NT2/D1 (cell line): ENCODE measurements around the gene MAP3K5.

Source experiments
- DNase-seq: peaks from one replicate; pipeline ENCODE4 v3.0.0-alpha.2; 2011; ENCODE audit warnings: low read depth, low spot score
- H3K27me3 ChIP-seq: 2 replicates; pipeline ENCODE4 v1.6.0; 2011; ENCODE audit warnings: mild to moderate bottlenecking; ENCODE audit not compliant: insufficient read length, insufficient read depth
- H3K36me3 ChIP-seq: 2 replicates; pipeline ENCODE4 v1.6.1; 2011; ENCODE audit warnings: mild to moderate bottlenecking, low read length, mixed read lengths; ENCODE audit not compliant: insufficient read depth, insufficient read length
- H3K4me1 ChIP-seq: 2 replicates; pipeline ENCODE4 v1.5.1; 2011; ENCODE audit not compliant: insufficient read depth, insufficient read length
- H3K4me3 ChIP-seq: 2 replicates; pipeline ENCODE4 v1.5.1; 2011; ENCODE audit warnings: low read depth; ENCODE audit not compliant: insufficient read length
- H3K9ac ChIP-seq: 2 replicates; pipeline ENCODE4 v1.6.0; 2011; ENCODE audit warnings: low read depth; ENCODE audit not compliant: insufficient read length
- H3K9me3 ChIP-seq: 2 replicates; pipeline ENCODE4 v1.5.1; 2011; ENCODE audit warnings: mild to moderate bottlenecking, low read length; ENCODE audit not compliant: insufficient read depth
- SUZ12 ChIP-seq: IDR thresholded peaks from 2 replicates; pipeline ENCODE4 v1.6.1; 2011; ENCODE audit not compliant: insufficient read length, insufficient read depth; ENCODE audit errors: extremely low read depth
- YY1 ChIP-seq: IDR thresholded peaks from 2 replicates; pipeline ENCODE4 v1.6.1; 2011; ENCODE audit not compliant: insufficient read length, insufficient read depth
- ZNF274 ChIP-seq: IDR thresholded peaks from 2 replicates; pipeline ENCODE4 v1.6.1; 2011; ENCODE audit warnings: mild to moderate bottlenecking, low read depth, low read length

Gene MAP3K5

DNA sequence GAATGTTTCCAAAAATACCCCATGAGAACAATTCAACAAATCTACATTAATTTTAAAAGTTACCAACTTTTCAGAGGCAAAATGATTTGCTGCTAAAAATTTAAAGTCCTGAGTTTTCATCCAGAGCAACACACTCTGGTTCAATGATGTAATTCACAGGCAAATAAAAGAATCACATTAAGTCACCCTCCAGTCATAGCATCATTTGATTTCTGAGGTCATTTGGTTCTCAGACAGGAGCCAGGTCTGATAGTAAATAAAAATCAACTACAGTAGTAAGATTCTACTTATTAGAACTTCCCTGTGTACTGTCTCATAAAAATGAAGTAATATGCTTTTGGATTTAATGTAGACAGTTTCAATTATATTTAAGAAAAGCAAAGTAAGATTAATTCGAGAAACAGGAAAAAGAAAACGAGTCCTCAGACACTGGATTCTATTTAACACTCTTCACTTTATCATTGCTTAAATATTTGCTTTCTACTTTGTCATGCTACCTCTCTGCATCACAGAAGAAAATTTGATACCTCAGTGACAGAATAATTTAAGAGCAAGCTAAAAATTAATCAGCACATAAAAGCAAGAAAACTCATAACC lies 267.8 kb downstream of the MAP3K5 start:
- Histone ChIP-seq H3K27me3 (no peaks in the 10 kb centered on the region), H3K36me3 (no peaks in the 10 kb centered on the region), H3K9ac (no peak overlapping the region), H3K4me3 (no peak overlapping the region), H3K4me1 (peaks cover 2% of the 10 kb centered on the region), H3K9me3 (no peaks in the 10 kb centered on the region)
- DNase-seq, result no peak
- TF ChIP-seq YY1 (no peak), SUZ12 (no peak), ZNF274 (no peak)

DNA sequence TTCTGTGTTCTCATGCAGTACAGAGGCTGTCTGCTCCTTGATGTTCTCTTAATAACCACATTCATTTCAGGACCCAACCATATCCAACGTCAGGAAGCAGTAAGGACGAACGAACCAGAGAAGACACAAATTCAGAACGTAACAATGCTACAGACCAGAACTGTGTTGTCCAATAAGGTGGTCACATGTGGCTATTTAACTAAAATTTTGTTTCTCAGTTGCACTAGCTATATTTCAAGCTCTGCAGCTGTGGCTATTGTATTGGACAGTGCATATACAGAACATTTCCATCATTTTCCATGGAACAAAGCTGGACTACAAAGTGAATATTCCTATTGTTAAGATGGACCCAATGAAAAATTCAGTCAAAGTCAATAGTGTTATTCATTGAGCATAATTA lies 269.1 kb downstream of the MAP3K5 start:
- Histone ChIP-seq H3K4me1 (peaks cover 2% of the 10 kb centered on the region), H3K27me3 (no peaks in the 10 kb centered on the region), H3K9ac (no peak overlapping the region), H3K9me3 (no peaks in the 10 kb centered on the region), H3K36me3 (no peaks in the 10 kb centered on the region), H3K4me3 (no peak overlapping the region)
- DNase-seq, result no peak
- TF ChIP-seq ZNF274 (no peak), SUZ12 (no peak), YY1 (no peak)

- no peaks in the 10 kb centered on the region for H3K9me3 ChIP-seq
- H3K4me3 ChIP-seq, result no peak overlapping the region
- peaks cover 2% of the 10 kb centered on the region for H3K4me1 ChIP-seq
- TF ChIP-seq SUZ12 (no peak), YY1 (no peak), ZNF274 (no peak)
- no peak overlapping the region for H3K9ac ChIP-seq
- H3K36me3 ChIP-seq, result no peaks in the 10 kb centered on the region
- no peaks in the 10 kb centered on the region for H3K27me3 ChIP-seq
- no peak for DNase-seq
These were observed 269.6 kb downstream of the MAP3K5 start for GRCh38 chr6:136522636-136523035.

GRCh38 chr6:136521911-136522310 lies 270.4 kb downstream of the MAP3K5 start:
- Histone ChIP-seq H3K9ac (no peak overlapping the region), H3K4me1 (peaks cover 2% of the 10 kb centered on the region), H3K9me3 (no peaks in the 10 kb centered on the region), H3K27me3 (no peaks in the 10 kb centered on the region), H3K36me3 (no peaks in the 10 kb centered on the region), H3K4me3 (no peak overlapping the region)
- TF ChIP-seq SUZ12 (no peak), YY1 (no peak), ZNF274 (no peak)
- DNase-seq, result no peak

- Histone ChIP-seq H3K36me3 (no peaks in the 10 kb centered on the region), H3K9me3 (no peaks in the 10 kb centered on the region), H3K9ac (no peak overlapping the region), H3K4me3 (no peak overlapping the region), H3K4me1 (peaks cover 2% of the 10 kb centered on the region), H3K27me3 (no peaks in the 10 kb centered on the region)
- TF ChIP-seq SUZ12 (no peak), YY1 (no peak), ZNF274 (no peak)
- DNase-seq, result no peak
These were observed 270.9 kb downstream of the MAP3K5 start for GRCh38 chr6:136521427-136521826.

GRCh38 chr6:136520517-136520916 lies 271.8 kb downstream of the MAP3K5 start:
- Histone ChIP-seq H3K27me3 (no peaks in the 10 kb centered on the region), H3K4me3 (no peak overlapping the region), H3K9ac (no peak overlapping the region), H3K4me1 (peaks cover 2% of the 10 kb centered on the region), H3K9me3 (no peaks in the 10 kb centered on the region), H3K36me3 (no peaks in the 10 kb centered on the region)
- TF ChIP-seq ZNF274, result no peak
- TF ChIP-seq SUZ12, result no peak
- TF ChIP-seq YY1, result no peak
- DNase-seq, result no peak

DNA sequence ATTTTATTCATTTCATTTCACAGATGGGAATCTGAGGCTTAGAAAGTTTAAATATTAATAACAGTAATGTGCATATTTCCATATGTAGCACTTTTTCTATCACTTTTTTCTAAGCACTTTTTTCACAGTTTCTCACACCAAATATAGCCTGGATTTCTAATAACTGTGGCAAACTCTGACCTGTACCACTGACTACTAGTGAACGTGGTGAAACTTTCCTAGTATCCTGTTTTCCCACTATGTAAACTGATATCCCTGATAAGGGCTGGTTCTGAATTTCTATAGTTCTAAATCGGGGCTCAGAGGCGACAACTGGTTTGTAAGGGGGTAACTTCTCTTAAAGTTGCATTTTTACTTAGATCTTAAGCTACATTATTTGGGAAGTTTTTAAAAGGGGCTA lies 274.7 kb downstream of the MAP3K5 start:
- Histone ChIP-seq H3K4me3 (no peak overlapping the region), H3K27me3 (no peaks in the 10 kb centered on the region), H3K4me1 (no peaks in the 10 kb centered on the region), H3K36me3 (no peaks in the 10 kb centered on the region), H3K9ac (no peak overlapping the region), H3K9me3 (no peaks in the 10 kb centered on the region)
- TF ChIP-seq SUZ12, result no peak
- TF ChIP-seq ZNF274, result no peak
- DNase-seq, result no peak

GRCh38 chr6:136517002-136517401 lies 275.3 kb downstream of the MAP3K5 start:
- H3K27me3 ChIP-seq, result no peaks in the 10 kb centered on the region
- no peak for TF ChIP-seq SUZ12
- TF ChIP-seq YY1, result no peak
- no peak for TF ChIP-seq ZNF274
- DNase-seq, result no peak

More at GRCh38 chr6:136517002-136517401, 275.3 kb downstream of the MAP3K5 start:
- Histone ChIP-seq H3K4me1 (no peaks in the 10 kb centered on the region), H3K9ac (no peak overlapping the region), H3K36me3 (no peaks in the 10 kb centered on the region), H3K4me3 (no peak overlapping the region), H3K9me3 (no peaks in the 10 kb centered on the region)
